Astrocyte (in vitro differentiated cells and primary cell): ENCODE measurements around the gene SFTA2. TPM values are rescaled to one million over a fixed set of nuclear protein-coding genes. Genes with fewer than 3 reads are reported as not detected.

Experiments used
- DNase-seq: peaks from one replicate; pipeline ENCODE4 v3.0.0-alpha.2; 2010; ENCODE audit warnings: low read depth
- FAIRE-seq: peaks from 2 replicates; lab custom pipeline; 2011; peaks lifted over from hg19 to GRCh38; lab: Jason Lieb, UNC
- H2AFZ ChIP-seq: 2 replicates; pipeline ENCODE4 v1.6.0; 2012; ENCODE audit warnings: low read depth, low read length, inconsistent platforms
- H3K27ac ChIP-seq: 2 replicates; pipeline ENCODE4 v1.5.1; 2011; ENCODE audit warnings: low read depth, low read length, inconsistent platforms
- H3K27me3 ChIP-seq: 2 replicates; pipeline ENCODE4 v1.6.0; 2011; ENCODE audit warnings: low read length, inconsistent platforms; ENCODE audit not compliant: insufficient read depth
- H3K36me3 ChIP-seq: 2 replicates; pipeline ENCODE4 v1.5.1; 2011; ENCODE audit warnings: low read length, inconsistent platforms; ENCODE audit not compliant: insufficient read depth
- H3K4me1 ChIP-seq: 2 replicates; pipeline ENCODE4 v1.5.1; 2011; ENCODE audit warnings: low read length, inconsistent platforms; ENCODE audit not compliant: insufficient read depth
- H3K4me2 ChIP-seq: 2 replicates; pipeline ENCODE4 v1.6.0; 2012; ENCODE audit warnings: low read length, inconsistent platforms
- H3K4me3 ChIP-seq: 2 replicates; pipeline ENCODE4 v1.5.1; 2011; ENCODE audit warnings: low read depth, mild to moderate bottlenecking, low read length, inconsistent platforms; ENCODE audit not compliant: insufficient read depth
- H3K79me2 ChIP-seq: 2 replicates; pipeline ENCODE4 v1.6.0; 2012; ENCODE audit warnings: mild to moderate bottlenecking, low read length, inconsistent platforms; ENCODE audit not compliant: insufficient read depth
- H3K9ac ChIP-seq: 2 replicates; pipeline ENCODE4 v1.6.0; 2012; ENCODE audit warnings: mild to moderate bottlenecking, low read length, inconsistent platforms
- H3K9me3 ChIP-seq: 2 replicates; pipeline ENCODE4 v1.5.1; 2012; ENCODE audit warnings: low read depth, mild to moderate bottlenecking, low read length, inconsistent platforms; ENCODE audit not compliant: insufficient read depth
- H4K20me1 ChIP-seq: 2 replicates; pipeline ENCODE4 v1.6.0; 2012; ENCODE audit warnings: low read length, inconsistent platforms; ENCODE audit not compliant: insufficient read depth
- H3K27ac Mint-ChIP-seq: one replicate; pipeline ENCODE4 v1.8.0; 2021; ENCODE audit warnings: mild to moderate bottlenecking, mixed read lengths; ENCODE audit not compliant: unreplicated experiment
- H3K27me3 Mint-ChIP-seq: one replicate; pipeline ENCODE4 v1.8.0; 2021; ENCODE audit warnings: low read depth, mixed read lengths; ENCODE audit not compliant: unreplicated experiment
- H3K36me3 Mint-ChIP-seq: one replicate; pipeline ENCODE4 v1.8.0; 2021; ENCODE audit warnings: low read depth, mixed read lengths; ENCODE audit not compliant: unreplicated experiment
- H3K4me1 Mint-ChIP-seq: one replicate; pipeline ENCODE4 v1.8.0; 2021; ENCODE audit warnings: low read depth, mixed read lengths; ENCODE audit not compliant: unreplicated experiment
- H3K4me3 Mint-ChIP-seq: one replicate; pipeline ENCODE4 v1.8.0; 2021; ENCODE audit warnings: mild to moderate bottlenecking, moderate library complexity, mixed read lengths; ENCODE audit not compliant: unreplicated experiment
- H3K9me3 Mint-ChIP-seq: one replicate; pipeline ENCODE4 v1.8.0; 2021; ENCODE audit warnings: mild to moderate bottlenecking, mixed read lengths; ENCODE audit not compliant: unreplicated experiment
- CTCF ChIP-seq: IDR thresholded peaks from 2 replicates; pipeline ENCODE4 v1.5.1; 2011; ENCODE audit warnings: low read depth, mild to moderate bottlenecking, inconsistent platforms, low read length, moderate library complexity; ENCODE audit not compliant: insufficient read depth
- EZH2 ChIP-seq: IDR thresholded peaks from 2 replicates; pipeline ENCODE4 v1.6.1; 2012; ENCODE audit warnings: mild to moderate bottlenecking, low read length, inconsistent platforms; ENCODE audit not compliant: insufficient read depth
- total RNA-seq: library from RNA; stranded (reverse); gene quantifications from 2 replicates; pipeline ENCODE4 v1.2.1, GENCODE V29; 2021

Gene SFTA2
- total RNA-seq, 1 donor from 2014 or later, result not detected

- Histone ChIP-seq H3K9me3 (no peaks in the 10 kb centered on the region), H4K20me1 (no peaks in the 10 kb centered on the region), H3K79me2 (no peaks in the 10 kb centered on the region), H3K36me3 (no peaks in the 10 kb centered on the region), H3K27ac (no peak overlapping the region), H2AFZ (no peak overlapping the region), H3K4me3 (no peak overlapping the region), H3K4me2 (no peak overlapping the region), H3K4me1 (no peaks in the 10 kb centered on the region), H3K9ac (no peak overlapping the region), H3K27me3 (no peaks in the 10 kb centered on the region)
- DNase-seq (no peak), FAIRE-seq (no peak)
- no peak overlapping the region for H3K4me3 Mint-ChIP-seq
- TF ChIP-seq CTCF, result no peak
- peaks cover 14% of the 10 kb centered on the region for H3K36me3 Mint-ChIP-seq
- no peak overlapping the region for H3K27ac Mint-ChIP-seq
- no peaks in the 10 kb centered on the region for H3K9me3 Mint-ChIP-seq
- no peaks in the 10 kb centered on the region for H3K4me1 Mint-ChIP-seq
- H3K27me3 Mint-ChIP-seq, result no peaks in the 10 kb centered on the region
Measured at GRCh38 chr6:30901436-30901835, 30.5 kb downstream of the SFTA2 start.

GRCh38 chr6:30900863-30901417, 31.0 kb downstream of the SFTA2 start:
- Histone ChIP-seq H3K27me3 (no peaks in the 10 kb centered on the region), H3K36me3 (no peaks in the 10 kb centered on the region), H3K4me2 (no peak overlapping the region), H3K4me1 (no peaks in the 10 kb centered on the region), H3K79me2 (no peaks in the 10 kb centered on the region), H3K9ac (no peak overlapping the region), H2AFZ (no peak overlapping the region), H4K20me1 (peaks cover 1% of the 10 kb centered on the region), H3K9me3 (no peaks in the 10 kb centered on the region), H3K4me3 (no peak overlapping the region), H3K27ac (no peak overlapping the region)
- no peaks in the 10 kb centered on the region for H3K27me3 Mint-ChIP-seq
- TF ChIP-seq CTCF, result no peak
- no peak for TF ChIP-seq EZH2
- H3K36me3 Mint-ChIP-seq, result peaks cover 16% of the 10 kb centered on the region
- H3K4me3 Mint-ChIP-seq, result no peak overlapping the region
- H3K27ac Mint-ChIP-seq, result no peak overlapping the region
- DNase-seq (no peak), FAIRE-seq (no peak)
- no peaks in the 10 kb centered on the region for H3K9me3 Mint-ChIP-seq
- no peaks in the 10 kb centered on the region for H3K4me1 Mint-ChIP-seq

- no peak overlapping the region for H3K4me3 Mint-ChIP-seq
- no peak overlapping the region for H2AFZ ChIP-seq
- H3K27me3 ChIP-seq, result no peaks in the 10 kb centered on the region
- H3K9me3 Mint-ChIP-seq, result no peaks in the 10 kb centered on the region
- H3K9me3 ChIP-seq, result no peaks in the 10 kb centered on the region
- H3K79me2 ChIP-seq, result no peaks in the 10 kb centered on the region
- no peak overlapping the region for H3K4me3 ChIP-seq
- H3K36me3 Mint-ChIP-seq, result peaks cover 29% of the 10 kb centered on the region
- peaks cover 4% of the 10 kb centered on the region for H3K36me3 ChIP-seq
- H3K27me3 Mint-ChIP-seq, result no peaks in the 10 kb centered on the region
- H3K4me1 ChIP-seq, result no peaks in the 10 kb centered on the region
- peaks cover 14% of the 10 kb centered on the region for H4K20me1 ChIP-seq
- no peaks in the 10 kb centered on the region for H3K4me1 Mint-ChIP-seq
- H3K9ac ChIP-seq, result no peak overlapping the region
- no peak for TF ChIP-seq EZH2
- TF ChIP-seq CTCF, result no peak
- H3K27ac Mint-ChIP-seq, result no peak overlapping the region
- DNase-seq (no peak), FAIRE-seq (no peak)
- no peak overlapping the region for H3K27ac ChIP-seq
- no peak overlapping the region for H3K4me2 ChIP-seq
Measured at GRCh38 chr6:30898750-30899360, 33.1 kb downstream of the SFTA2 start.
